Stimulated activated CD4-positive, alpha-beta T cell treated with anti-CD3 and anti-CD28 coated beads, Interleukin-12 subunit alpha, Interleukin-12 subunit beta, amount 100 ng/mL, for 24 hours (primary cell): ENCODE results near the gene TARS1.

Experiments
- DNase-seq, 2 experiments: peaks; one replicate each; pipeline ENCODE4 v3.0.0-alpha.2; 2020; ENCODE audit warnings: low read depth in 2 of 2

Gene TARS1

GRCh38 chr5:33439905-33440481, 772 bp upstream of the TARS1 start:
- no peak for DNase-seq

- peak; percentile 8 to 11 for DNase-seq
Observed at GRCh38 chr5:33441241-33442177, 744 bp downstream of the TARS1 start.

GRCh38 chr5:33444542-33444941, 3.8 kb downstream of the TARS1 start:
- DNase-seq: no peak

GRCh38 chr5:33445798-33446197, 5.0 kb downstream of the TARS1 start:
- DNase-seq: no peak

GRCh38 chr5:33448118-33448517, 7.4 kb downstream of the TARS1 start:
- DNase-seq: no peak

GRCh38 chr5:33457126-33457525, 16.4 kb downstream of the TARS1 start:
- no peak for DNase-seq

GRCh38 chr5:33457817-33458216, 17.1 kb downstream of the TARS1 start:
- no peak for DNase-seq

GRCh38 chr5:33460210-33460609, 19.4 kb downstream of the TARS1 start:
- DNase-seq: no peak

GRCh38 chr5:33462456-33462855, 21.7 kb downstream of the TARS1 start:
- no peak for DNase-seq

GRCh38 chr5:33465120-33465519, 24.4 kb downstream of the TARS1 start:
- DNase-seq: no peak

GRCh38 chr5:33468775-33469435, 28.1 kb downstream of the TARS1 start:
- DNase-seq: no peak

GRCh38 chr5:33470544-33470943, 29.8 kb downstream of the TARS1 start:
- DNase-seq: no peak

GRCh38 chr5:33472805-33473409, 32.1 kb downstream of the TARS1 start:
- DNase-seq: no peak

GRCh38 chr5:33474004-33474403, 33.2 kb downstream of the TARS1 start:
- DNase-seq: no peak

- no peak for DNase-seq
Observed at GRCh38 chr5:33474931-33475499, 34.2 kb downstream of the TARS1 start.

GRCh38 chr5:33475706-33476105, 34.9 kb downstream of the TARS1 start:
- DNase-seq: no peak

- no peak for DNase-seq
Observed at GRCh38 chr5:33476992-33477391, 36.2 kb downstream of the TARS1 start.

GRCh38 chr5:33477816-33478215, 37.1 kb downstream of the TARS1 start:
- DNase-seq: no peak

GRCh38 chr5:33479311-33479710, 38.5 kb downstream of the TARS1 start:
- DNase-seq: no peak

GRCh38 chr5:33480876-33481275, 40.1 kb downstream of the TARS1 start:
- no peak for DNase-seq

GRCh38 chr5:33482335-33482734, 41.6 kb downstream of the TARS1 start:
- no peak for DNase-seq

GRCh38 chr5:33487236-33487635, 46.5 kb downstream of the TARS1 start:
- no peak for DNase-seq
